ENCODE results near the gene BEND6. TPM values are rescaled to one million over a fixed set of nuclear protein-coding genes. Genes with fewer than 3 reads are reported as not detected.
A peak's percentile ranks its signal among the peaks of the same experiment; 100 is the strongest.
"Not testable (repeated sequence)": the region's sequence is repeated elsewhere in the genome, so short reads cannot be mapped to it uniquely, and the experiment has no call there.

Gene BEND6
- total RNA-seq, 2 donors from 2014 or later = 0.32 to 0.48 TPM

DNA sequence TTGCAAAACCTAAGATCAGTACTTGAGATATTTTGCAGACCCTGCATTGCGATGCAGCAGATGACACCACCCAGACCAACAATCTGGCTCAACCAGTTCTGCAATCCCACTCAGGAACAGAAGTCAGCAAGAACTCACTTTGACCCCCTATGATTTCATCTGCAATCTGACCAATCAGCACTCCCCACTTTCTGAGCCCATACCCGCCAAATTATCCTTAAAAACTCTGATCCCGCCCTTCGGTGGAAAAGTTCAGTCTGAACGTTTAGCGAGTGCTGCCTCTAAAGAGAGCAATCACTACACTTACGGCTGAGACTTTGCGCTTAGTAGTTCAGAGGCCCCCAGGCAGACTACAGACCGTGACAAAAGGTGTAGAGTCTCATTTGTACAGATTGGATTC lies 74.3 kb downstream of the BEND6 start:
- no peak overlapping the region for H3K27ac Mint-ChIP-seq
- no peak for DNase-seq
- H3K9me3 Mint-ChIP-seq = peaks cover 7 to 14% of the 10 kb centered on the region in 2 donors
- H3K4me3 Mint-ChIP-seq = no peak overlapping the region
- peaks cover 7 to 15% of the 10 kb centered on the region in 2 donors for H3K36me3 Mint-ChIP-seq (ENCODE audit: insufficient read depth in 2 of 2)
- H3K4me1 Mint-ChIP-seq (ENCODE audit: low read depth) = no peaks in the 10 kb centered on the region
- H3K27me3 Mint-ChIP-seq (ENCODE audit: low read depth) = peaks cover 19% of the 10 kb centered on the region
- ATAC-seq (replicated peaks in 1 of 2) = no peak

DNA sequence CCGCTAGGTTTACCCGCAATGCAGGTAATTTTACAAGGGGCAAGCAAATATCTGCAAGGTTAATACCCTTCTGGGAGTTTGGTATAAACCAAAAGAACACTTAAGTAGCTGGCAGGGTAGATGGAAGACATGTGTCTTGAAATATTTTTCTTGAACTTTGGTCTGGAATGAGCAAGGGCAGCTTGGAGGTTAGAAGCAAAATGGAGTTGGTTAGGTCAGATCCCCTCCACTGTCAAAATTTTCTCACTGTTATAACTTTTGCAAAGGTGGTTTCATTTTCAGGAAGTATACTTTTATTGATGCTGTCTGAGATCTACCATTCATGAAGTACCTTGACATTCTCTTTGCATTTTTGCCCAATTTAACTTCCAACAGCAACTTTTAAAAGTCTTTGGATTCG lies 78.3 kb downstream of the BEND6 start:
- no peak overlapping the region for H3K4me3 Mint-ChIP-seq
- H3K36me3 Mint-ChIP-seq (ENCODE audit: insufficient read depth in 2 of 2) = no peaks in the 10 kb centered on the region
- ATAC-seq (replicated peaks in 1 of 2) = no peak
- H3K9me3 Mint-ChIP-seq = no peaks in the 10 kb centered on the region
- H3K4me1 Mint-ChIP-seq (ENCODE audit: low read depth) = no peaks in the 10 kb centered on the region
- peaks cover 35% of the 10 kb centered on the region for H3K27me3 Mint-ChIP-seq (ENCODE audit: low read depth)
- no peak for DNase-seq
- H3K27ac Mint-ChIP-seq = peak overlapping the region; percentile 7

GRCh38 chr6:57035549-57035948 lies 80.6 kb downstream of the BEND6 start:
- H3K27ac Mint-ChIP-seq = no peak overlapping the region
- no peak for DNase-seq
- H3K4me1 Mint-ChIP-seq (ENCODE audit: low read depth) = no peaks in the 10 kb centered on the region
- H3K27me3 Mint-ChIP-seq (ENCODE audit: low read depth) = peaks cover 37% of the 10 kb centered on the region
- ATAC-seq (replicated peaks in 1 of 2) = no peak
- H3K4me3 Mint-ChIP-seq = no peak overlapping the region
- no peaks in the 10 kb centered on the region for H3K9me3 Mint-ChIP-seq
- H3K36me3 Mint-ChIP-seq (ENCODE audit: insufficient read depth in 2 of 2) = no peaks in the 10 kb centered on the region

DNA sequence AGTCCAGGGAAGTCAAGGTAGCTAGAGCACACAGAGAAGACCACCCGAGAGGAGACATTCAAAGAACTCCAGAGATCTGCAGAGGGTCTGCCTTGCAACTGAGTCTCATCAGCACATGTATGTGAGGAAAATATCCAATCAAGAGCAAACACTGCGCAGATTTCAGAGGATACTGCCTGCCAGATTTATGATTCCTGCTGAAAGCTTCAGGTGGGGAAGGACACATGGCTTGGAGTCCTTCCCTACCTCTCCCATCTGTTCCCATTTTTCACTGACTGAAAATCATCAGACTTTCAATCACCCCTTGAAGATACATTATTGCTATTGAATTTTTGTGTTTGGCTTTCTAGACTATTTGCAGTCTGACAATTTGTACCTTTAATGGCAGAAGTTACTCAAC lies 84.0 kb downstream of the BEND6 start:
- H3K36me3 Mint-ChIP-seq (ENCODE audit: insufficient read depth in 2 of 2) = no peaks in the 10 kb centered on the region
- H3K27me3 Mint-ChIP-seq (ENCODE audit: low read depth) = peaks cover 45% of the 10 kb centered on the region
- H3K4me3 Mint-ChIP-seq = no peak overlapping the region
- DNase-seq (no peak), ATAC-seq (replicated peaks in 1 of 2) (no peak)
- H3K9me3 Mint-ChIP-seq = no peaks in the 10 kb centered on the region
- H3K27ac Mint-ChIP-seq = no peak overlapping the region
- H3K4me1 Mint-ChIP-seq (ENCODE audit: low read depth) = no peaks in the 10 kb centered on the region

- Mint-ChIP-seq H3K9me3 (no peaks in the 10 kb centered on the region), H3K27me3 (ENCODE audit: low read depth) (peaks cover 50% of the 10 kb centered on the region), H3K4me3 (no peak overlapping the region), H3K4me1 (ENCODE audit: low read depth) (no peaks in the 10 kb centered on the region), H3K36me3 (ENCODE audit: insufficient read depth in 2 of 2) (no peaks in the 10 kb centered on the region), H3K27ac (no peak overlapping the region)
- DNase-seq (peak; percentile 3 to 7), ATAC-seq (replicated peaks in 1 of 2) (peak; percentile 54 to 57)
Observed at GRCh38 chr6:57040011-57040410, 85.1 kb downstream of the BEND6 start.

DNA sequence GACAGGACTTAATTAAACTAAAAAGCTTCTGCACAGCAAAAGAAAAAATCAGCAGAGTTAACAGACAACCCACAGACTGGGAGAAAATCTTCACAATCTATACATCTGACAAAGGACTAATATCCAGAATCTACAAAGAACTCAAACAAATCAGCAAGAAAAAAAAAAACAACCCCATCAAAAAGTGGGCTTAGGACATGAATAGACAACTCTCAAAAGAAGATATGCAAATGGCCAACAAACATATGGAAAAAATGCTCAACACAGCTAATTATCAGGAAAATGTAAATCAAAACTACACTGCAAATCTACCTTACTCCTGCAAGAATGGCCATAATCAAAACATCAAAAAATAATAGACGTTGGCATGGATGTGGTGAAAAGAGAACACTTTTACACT lies 89.2 kb downstream of the BEND6 start:
- not testable (repeated sequence) for H3K9me3 Mint-ChIP-seq; H3K27ac Mint-ChIP-seq; DNase-seq; ATAC-seq (replicated peaks in 1 of 2); H3K36me3 Mint-ChIP-seq (ENCODE audit: insufficient read depth in 2 of 2); H3K4me3 Mint-ChIP-seq
- peaks cover 38% of the 10 kb centered on the region for H3K27me3 Mint-ChIP-seq (ENCODE audit: low read depth)
- H3K4me1 Mint-ChIP-seq (ENCODE audit: low read depth) = peaks cover 16% of the 10 kb centered on the region

- H3K27ac Mint-ChIP-seq = no peak overlapping the region
- peaks cover 5 to 7% of the 10 kb centered on the region in 2 donors for H3K36me3 Mint-ChIP-seq (ENCODE audit: insufficient read depth in 2 of 2)
- no peak overlapping the region for H3K4me3 Mint-ChIP-seq
- ATAC-seq (replicated peaks in 1 of 2) (no peak), DNase-seq (no peak)
- peaks cover 22% of the 10 kb centered on the region for H3K4me1 Mint-ChIP-seq (ENCODE audit: low read depth)
- peaks cover 0 to 2% of the 10 kb centered on the region in 2 donors for H3K9me3 Mint-ChIP-seq
- peaks cover 35% of the 10 kb centered on the region for H3K27me3 Mint-ChIP-seq (ENCODE audit: low read depth)
Observed at GRCh38 chr6:57044568-57044967, 89.7 kb downstream of the BEND6 start.

DNA sequence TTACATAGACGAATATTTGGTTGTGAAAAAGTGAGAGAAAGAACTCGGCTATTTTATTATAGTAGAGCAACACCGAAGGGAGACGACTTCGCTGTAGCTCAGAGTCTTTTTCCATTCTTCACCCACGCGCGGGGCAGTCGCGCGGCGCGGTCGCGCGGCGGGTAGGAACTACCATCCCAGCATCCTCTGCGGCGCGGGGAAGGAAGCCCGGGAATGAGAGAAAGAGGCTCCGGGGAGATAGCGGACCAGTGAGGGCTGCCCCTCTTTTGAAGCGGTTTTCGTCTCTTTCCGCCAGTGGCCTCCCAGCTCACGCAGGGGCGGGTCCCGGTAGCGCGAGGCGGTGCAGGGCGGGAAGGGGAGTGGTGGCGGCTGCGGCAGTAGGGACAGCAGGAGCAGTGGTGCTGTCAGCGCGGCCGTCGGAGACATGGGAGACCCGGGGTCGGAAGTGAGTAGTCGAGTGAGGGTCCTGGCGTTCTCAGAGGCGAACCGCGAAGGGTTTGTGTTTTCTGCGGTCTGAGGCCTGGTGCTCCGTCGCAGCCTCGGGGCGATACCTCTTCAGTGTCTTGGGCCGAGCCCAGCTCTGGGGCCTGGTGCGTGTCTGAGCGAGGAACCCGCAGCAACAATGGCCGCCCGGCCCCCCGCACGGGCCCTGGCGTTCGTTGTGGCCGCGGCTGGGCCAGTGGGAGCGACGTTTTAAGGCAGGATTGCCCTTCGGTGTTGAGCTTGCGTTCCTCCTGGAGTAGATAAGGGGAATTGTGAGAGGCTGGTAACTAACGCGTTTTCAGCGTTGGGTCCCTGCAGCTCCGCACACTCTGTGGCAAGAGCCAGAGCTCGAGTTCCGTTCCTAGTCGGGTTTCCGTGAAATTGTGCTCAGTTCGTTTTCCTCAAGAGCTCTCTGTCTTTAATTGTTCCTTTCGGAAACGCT lies 91.7 kb downstream of the BEND6 start, which contains the start of gene KIAA1586:
Gene KIAA1586, plus strand, starts transcription at position 362 of the 925 bp plus-strand sequence. Its CDS starts 63 bp downstream, at position 425.
- Mint-ChIP-seq H3K27ac (peak within 1 kb of the TSS; percentile 95), H3K27me3 (ENCODE audit: low read depth) (peaks cover 33% of the 10 kb centered on the region), H3K4me3 (peak within 1 kb of the TSS; percentile 93 to 97), H3K4me1 (ENCODE audit: low read depth) (peaks cover 30% of the 10 kb centered on the region)
- H3K9me3 Mint-ChIP-seq; H3K36me3 Mint-ChIP-seq (ENCODE audit: insufficient read depth in 2 of 2): not testable (repeated sequence)
- peak; percentile 96 to 97 for ATAC-seq (replicated peaks in 1 of 2)
- peak; percentile 82 to 86 for DNase-seq

GRCh38 chr6:57047257-57047585 lies 92.3 kb downstream of the BEND6 start:
- H3K27ac Mint-ChIP-seq; DNase-seq; H3K36me3 Mint-ChIP-seq (ENCODE audit: insufficient read depth in 2 of 2); H3K9me3 Mint-ChIP-seq; H3K4me3 Mint-ChIP-seq: not testable (repeated sequence)
- H3K27me3 Mint-ChIP-seq (ENCODE audit: low read depth) = peaks cover 27% of the 10 kb centered on the region
- peaks cover 30% of the 10 kb centered on the region for H3K4me1 Mint-ChIP-seq (ENCODE audit: low read depth)
- ATAC-seq (replicated peaks in 1 of 2) = peak; percentile 18 to 24

DNA sequence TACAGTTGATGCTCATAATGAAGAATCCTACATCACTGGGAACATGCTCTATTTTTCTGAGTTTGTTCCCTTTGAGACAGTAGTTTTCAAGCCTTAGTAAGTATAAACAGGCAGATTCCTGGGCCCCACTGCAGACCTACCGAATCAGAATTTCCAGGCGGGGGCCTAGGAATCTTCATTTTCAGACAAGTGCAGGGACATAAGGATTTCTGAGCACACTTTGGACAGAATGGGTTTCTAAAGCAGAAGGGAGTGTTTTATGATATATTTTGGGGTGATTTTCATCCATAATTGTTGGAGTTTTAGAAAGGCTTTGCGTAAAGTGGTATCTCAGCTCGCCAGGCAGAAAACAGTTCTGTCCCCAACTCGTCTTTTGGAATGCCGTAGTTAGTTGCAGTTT lies 93.0 kb downstream of the BEND6 start:
- not testable (repeated sequence) for ATAC-seq (replicated peaks in 1 of 2); DNase-seq; H3K9me3 Mint-ChIP-seq
- Mint-ChIP-seq H3K36me3 (ENCODE audit: insufficient read depth in 2 of 2) (peaks cover 9 to 12% of the 10 kb centered on the region in 2 donors), H3K4me3 (peak overlapping the region; percentile 82 to 90), H3K27ac (peak overlapping the region; percentile 79), H3K4me1 (ENCODE audit: low read depth) (peaks cover 30% of the 10 kb centered on the region), H3K27me3 (ENCODE audit: low read depth) (peaks cover 25% of the 10 kb centered on the region)

GRCh38 chr6:57048577-57048976 lies 93.7 kb downstream of the BEND6 start:
- Mint-ChIP-seq H3K4me1 (ENCODE audit: low read depth) (peaks cover 30% of the 10 kb centered on the region), H3K27ac (peak overlapping the region; percentile 79), H3K36me3 (ENCODE audit: insufficient read depth in 2 of 2) (peaks cover 11 to 18% of the 10 kb centered on the region in 2 donors), H3K9me3 (peaks cover 0 to 2% of the 10 kb centered on the region in 2 donors), H3K27me3 (ENCODE audit: low read depth) (peaks cover 21% of the 10 kb centered on the region), H3K4me3 (peak overlapping the region; percentile 82 to 90)
- ATAC-seq (replicated peaks in 1 of 2) (no peak), DNase-seq (no peak)

DNA sequence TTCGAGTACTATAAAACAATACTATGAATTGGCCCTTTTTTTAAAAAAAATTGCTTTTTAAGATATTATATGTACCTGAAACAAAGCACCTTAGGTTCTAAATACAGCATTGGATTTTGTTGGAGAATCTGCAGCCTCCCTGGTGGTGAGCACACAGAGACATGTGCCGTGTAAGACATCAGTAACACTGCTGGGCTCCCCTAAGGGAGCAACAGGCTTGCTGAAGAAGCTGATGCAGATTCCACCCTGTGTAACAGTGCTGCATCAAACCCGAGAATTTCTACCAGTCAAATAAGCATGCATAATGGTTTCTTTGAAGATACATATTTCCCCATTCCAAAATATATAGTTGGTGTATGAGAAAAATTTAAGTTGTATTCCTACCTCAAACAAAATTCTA lies 108.9 kb downstream of the BEND6 start:
- DNase-seq (no peak), ATAC-seq (replicated peaks in 1 of 2) (no peak)
- H3K9me3 Mint-ChIP-seq = no peaks in the 10 kb centered on the region
- H3K27me3 Mint-ChIP-seq (ENCODE audit: low read depth) = no peaks in the 10 kb centered on the region
- no peak overlapping the region for H3K4me3 Mint-ChIP-seq
- H3K27ac Mint-ChIP-seq = no peak overlapping the region
- no peaks in the 10 kb centered on the region for H3K4me1 Mint-ChIP-seq (ENCODE audit: low read depth)
- peaks cover 1 to 7% of the 10 kb centered on the region in 2 donors for H3K36me3 Mint-ChIP-seq (ENCODE audit: insufficient read depth in 2 of 2)

- ATAC-seq (replicated peaks in 1 of 2) = no peak
- H3K4me1 Mint-ChIP-seq (ENCODE audit: low read depth) = no peaks in the 10 kb centered on the region
Observed at GRCh38 chr6:57064809-57065208, 109.9 kb downstream of the BEND6 start.

More at GRCh38 chr6:57064809-57065208, 109.9 kb downstream of the BEND6 start:
- DNase-seq = no peak
- H3K36me3 Mint-ChIP-seq (ENCODE audit: insufficient read depth in 2 of 2) = peaks cover 0 to 5% of the 10 kb centered on the region in 2 donors
- no peak overlapping the region for H3K4me3 Mint-ChIP-seq
- H3K27me3 Mint-ChIP-seq (ENCODE audit: low read depth) = no peaks in the 10 kb centered on the region
- H3K27ac Mint-ChIP-seq = no peak overlapping the region
- H3K9me3 Mint-ChIP-seq = no peaks in the 10 kb centered on the region
